ENCODE results near the gene PF4V1. TPM values are rescaled to one million over a fixed set of nuclear protein-coding genes. Genes with fewer than 3 reads are reported as not detected.

PF4V1 gene
- total and polyA plus RNA-seq, 9 of the 15 experiments (the other 6 are each of a cell fraction or from before 2014, with no cell fraction given): not detected

DNA sequence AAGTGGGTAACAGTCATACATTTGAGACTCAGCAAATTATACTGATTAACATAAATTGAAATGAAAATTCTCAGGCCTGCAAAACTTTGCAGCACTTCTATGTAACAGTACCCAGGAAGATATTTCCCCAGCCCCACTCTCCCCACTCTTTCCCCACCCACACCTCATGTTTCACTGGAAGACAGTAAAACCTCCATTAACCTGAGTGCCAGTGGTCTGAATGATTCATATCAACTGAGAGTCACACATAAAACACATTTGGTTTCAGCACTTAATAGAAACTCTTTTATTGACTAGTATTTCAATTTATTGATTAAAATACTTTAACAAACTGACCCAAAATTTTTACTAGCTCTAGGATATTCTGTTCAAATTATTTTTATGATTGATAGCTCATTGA, 9.7 kb upstream of the PF4V1 start (continued):
- TF ChIP-seq STAT6 (CRISPR knock-in tag; IDR thresholded peaks at IDR 0.05) (no peak), RAD21 (CRISPR knock-in tag; conservative IDR thresholded peaks at IDR 0.05 in 1 of 2, IDR thresholded peaks at IDR 0.05 in 1 of 2) (no peak), DIDO1 (tag; IDR thresholded peaks at IDR 0.05; ENCODE audit: low read depth) (no peak), ZNF778 (CRISPR knock-in tag; IDR thresholded peaks at IDR 0.05) (no peak)

DNA sequence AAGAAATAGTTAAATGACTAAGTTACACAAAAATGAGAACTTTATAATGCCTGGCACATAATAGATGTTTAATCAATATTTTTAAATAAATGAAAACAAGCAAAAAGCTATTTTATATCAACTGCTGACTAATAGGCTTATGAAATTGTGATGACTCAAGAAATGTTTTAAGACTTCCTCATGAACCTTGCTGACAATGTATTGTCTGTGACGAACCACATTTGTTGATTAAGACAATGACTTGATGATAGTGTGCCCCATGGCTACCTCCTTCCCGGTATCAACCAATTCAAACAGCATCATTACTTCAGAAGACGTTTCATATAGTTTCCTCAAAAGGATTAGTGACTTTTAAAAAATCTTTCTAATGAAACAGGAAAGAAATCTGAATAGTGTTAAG, 8.8 kb upstream of the PF4V1 start:
- Histone ChIP-seq H3K36me3 (ENCODE audit: control insufficient read depth, insufficient read depth, low read length) (no peaks in the 10 kb centered on the region), H4K20me1 (replicated peaks; ENCODE audit: control insufficient read depth, insufficient read depth, low read length) (no peaks in the 10 kb centered on the region), H3K9ac (ENCODE audit: insufficient read depth in 1 of 2, low read depth in 2 of 2, low read length in 2 of 2) (no peak overlapping the region), H3K9me1 (ENCODE audit: control insufficient read depth, insufficient read depth, low read length) (no peaks in the 10 kb centered on the region), H3K9me3 (replicated peaks; ENCODE audit: control insufficient read depth, insufficient read depth, low read depth, low read length) (no peaks in the 10 kb centered on the region), H3K4me1 (replicated peaks in 1 of 2; ENCODE audit: control insufficient read depth in 2 of 2, insufficient read depth in 2 of 2, low read length in 2 of 2) (peaks cover 0 to 5% of the 10 kb centered on the region in 2 experiments; a peak in 2 of 5 replicates), H3K4me2 (ENCODE audit: insufficient read depth, low read length) (no peak overlapping the region), H3K79me2 (ENCODE audit: control insufficient read depth, insufficient read depth, low read length) (no peaks in the 10 kb centered on the region), H3K27me3 (ENCODE audit: control insufficient read depth in 2 of 2, insufficient read depth in 2 of 2, low read length in 2 of 2) (no peaks in the 10 kb centered on the region), H3K4me3 (no peak overlapping the region), H3K27ac (ENCODE audit: extremely low read depth, low read depth, low read length) (no peak overlapping the region), H2AFZ (ENCODE audit: low read depth, low read length) (peak overlapping the region; percentile 20)
- no peak for DNase-seq (ENCODE audit: extremely low read depth in 1 of 4, low spot score in 3 of 4)
- ChIA-PET CTCF (ENCODE audit: low intra/inter-chr PET ratio) (no interaction called here), POLR2A (interaction anchor here (0.6 to 1.7 kb wide), 2 partner anchors 15 to 28 kb away, joined by 3 to 4 read pairs; no protein-coding TSS in a partner anchor)
- BruUV-seq (replicated peaks): no TSS peak
- FAIRE-seq: no peak
- intact Hi-C loops (cut with micrococcal nuclease): no loop called here
- WGBS (ENCODE audit: insufficient coverage, low coverage, missing lambda C conversion rate): 10% methylated on average over 3 of the region's 3 CpGs
- ATAC-seq: no peak
- TF ChIP-seq MAFG (tag; conservative IDR thresholded peaks at IDR 0.05) (0 out of 2 replicates have a peak, but pooled peaks have one; percentile 15), SOX6 (IDR thresholded peaks at IDR 0.05) (peak; percentile 82), ZNF140 (CRISPR knock-in tag; IDR thresholded peaks at IDR 0.05) (no peak), FOSL1 (tag; conservative IDR thresholded peaks at IDR 0.05) (peak; percentile 43; the same call in 1 of the 2 replicates), C11orf30 (IDR thresholded peaks at IDR 0.05; ENCODE audit: low read depth) (peak; percentile 29; the same call in 1 of the 2 replicates), EHMT2 (IDR thresholded peaks at IDR 0.05) (no peak), BACH1 (tag; IDR thresholded peaks at IDR 0.05) (0 out of 2 replicates have a peak, but pooled peaks have one; percentile 20)
- in situ Hi-C loops (cut with MboI): no loop called here
